ENCODE results near the gene C2CD4D.

- TF ChIP-seq CTCF (IDR thresholded peaks at IDR 0.05; ENCODE audit: borderline replicate concordance, extremely low read depth, low read length, poor library complexity, severe bottlenecking) (no peak), EZH2 (IDR thresholded peaks at IDR 0.05; ENCODE audit: borderline replicate concordance, low read depth, low read length, severe bottlenecking) (no peak)
Observed at GRCh38 chr1:151822404-151822803, 17.2 kb downstream of the C2CD4D start.

Data from DND-41 (cell line).